Liver (tissue), 9 donors: Measurements from ENCODE around the gene NUDT21. TPM values are rescaled to one million over a fixed set of nuclear protein-coding genes. Genes with fewer than 3 reads are reported as not detected.

ENCODE experiments used
- DNase-seq: peaks from one replicate; pipeline ENCODE4 v3.0.0-alpha.2; 2017; ENCODE audit warnings: low spot score
- H3K27ac ChIP-seq, 2 donors: one replicate each; pipeline ENCODE4 v1.7.0; 2013; ENCODE audit warnings: inconsistent platforms in 2 of 2, low read length in 2 of 2, control low read depth in 1 of 2, low read depth in 1 of 2, mild to moderate bottlenecking in 1 of 2
- H3K27me3 ChIP-seq, 4 donors: one replicate each; pipeline versions ENCODE4 v1.6.1 to v1.7.0; 2013; ENCODE audit warnings: low read length in 3 of 4, inconsistent platforms in 1 of 4, mild to moderate bottlenecking in 1 of 4, moderate library complexity in 1 of 4; ENCODE audit not compliant: control insufficient read depth in 4 of 4, insufficient read depth in 4 of 4
- H3K36me3 ChIP-seq, 4 donors: one replicate each; pipeline versions ENCODE4 v1.6.1 to v1.7.0; 2013; ENCODE audit warnings: low read length in 3 of 4, mild to moderate bottlenecking in 3 of 4, low read depth in 1 of 4, moderate library complexity in 1 of 4; ENCODE audit not compliant: control insufficient read depth in 4 of 4, insufficient read depth in 3 of 4
- H3K4me1 ChIP-seq, 4 donors: one replicate each; pipeline versions ENCODE4 v1.6.1 to v1.7.0; 2013; ENCODE audit warnings: low read length in 3 of 4, mild to moderate bottlenecking in 3 of 4, moderate library complexity in 1 of 4; ENCODE audit not compliant: control insufficient read depth in 4 of 4, insufficient read depth in 4 of 4
- H3K4me3 ChIP-seq, 3 donors: one replicate each; pipeline versions ENCODE4 v1.6.1 to v1.7.0; 2013; ENCODE audit warnings: low read length in 3 of 3, control low read depth in 1 of 3, low read depth in 1 of 3, mild to moderate bottlenecking in 1 of 3
- H3K9ac ChIP-seq, 2 donors: one replicate each; pipeline ENCODE4 v1.7.0; 2013; ENCODE audit warnings: low read length in 2 of 2, mild to moderate bottlenecking in 2 of 2, moderate library complexity in 2 of 2, control low read depth in 1 of 2, low read depth in 1 of 2
- H3K9me3 ChIP-seq, 4 donors: one replicate each; pipeline versions ENCODE4 v1.6.1 to v1.7.0; 2013; ENCODE audit warnings: low read length in 3 of 4; ENCODE audit not compliant: control insufficient read depth in 4 of 4
- EGR1 ChIP-seq, 2 donors: IDR thresholded peaks; 2 replicates each; pipeline ENCODE4 v1.6.1; 2016 to 2018; ENCODE audit warnings: antibody characterized with exemption in 2 of 2, low read depth in 2 of 2
- FOXA2 ChIP-seq: IDR thresholded peaks from 2 replicates; pipeline ENCODE4 v1.6.1; 2016; ENCODE audit warnings: antibody characterized with exemption
- GABPA ChIP-seq, 2 donors: IDR thresholded peaks in 1 of 2; conservative IDR thresholded peaks in 1 of 2; 2 replicates each; pipeline ENCODE4 v1.6.1; 2016; ENCODE audit warnings: antibody characterized with exemption in 2 of 2, mild to moderate bottlenecking in 1 of 2, moderate library complexity in 1 of 2
- HNF4A ChIP-seq, 2 donors: conservative IDR thresholded peaks; 2 replicates each; pipeline ENCODE4 v1.6.1; 2016; ENCODE audit warnings: antibody characterized with exemption in 2 of 2, mild to moderate bottlenecking in 2 of 2
- JUND ChIP-seq, 2 donors: IDR thresholded peaks; 2 replicates each; pipeline ENCODE4 v1.6.1; 2016; ENCODE audit warnings: antibody characterized with exemption in 2 of 2
- NR2F2 ChIP-seq: IDR thresholded peaks from 2 replicates; pipeline ENCODE4 v1.6.1; 2016; ENCODE audit warnings: antibody characterized with exemption
- RAD21 ChIP-seq, 2 donors: IDR thresholded peaks; 2 replicates each; pipeline ENCODE4 v1.6.1; 2016; ENCODE audit warnings: antibody characterized with exemption in 2 of 2, mild to moderate bottlenecking in 2 of 2
- SP1 ChIP-seq: IDR thresholded peaks from 2 replicates; pipeline ENCODE4 v1.6.1; 2018; ENCODE audit warnings: antibody characterized with exemption, mild to moderate bottlenecking
- TAF1 ChIP-seq: conservative IDR thresholded peaks from 2 replicates; pipeline ENCODE4 v1.6.1; 2016; ENCODE audit warnings: antibody characterized with exemption, mild to moderate bottlenecking
- WGBS: extraction: QIAGEN DNeasy Blood & Tissue Kit; methylation state at CpG from one replicate; pipeline ENCODE4 v1.1.7; 2013; 5-methylcytosine and 5-hydroxymethylcytosine counted together
- polyA plus RNA-seq, 2 donors: library from polyadenylated mRNA; stranded (reverse) in 1 of 2; unstranded in 1 of 2; fragments of 200-250 nt in 1 of 2; fragments of >200 nt in 1 of 2; fragmentation: Nextera tagmentation in 1 of 2; extraction: Ambion mirVana in 1 of 2; gene quantifications; one replicate each; pipeline versions ENCODE4 v1.2.1 to v1.2.3, GENCODE V29; 2013 to 2015
- total RNA-seq, 2 donors: library from RNA; depleted of rRNA; stranded (reverse); fragments of >200 nt; gene quantifications; one replicate each; pipeline ENCODE4 v1.2.3, GENCODE V29; 2014
- TF ChIP-seq, protein P1 (sequence below): fragments of 150-350 bp; IDR thresholded peaks from 2 replicates; pipeline ENCODE4 v1.5.1; 2017; ENCODE audit warnings: improper control_type of control experiment, low read depth, low read length; ENCODE audit not compliant: missing input control
- TF ChIP-seq, protein P2 (sequence below): IDR thresholded peaks from 2 replicates; pipeline ENCODE4 v1.6.1; 2016; ENCODE audit warnings: antibody characterized with exemption, mild to moderate bottlenecking
- TF ChIP-seq, protein P3 (sequence below): IDR thresholded peaks from 2 replicates; pipeline ENCODE4 v1.6.1; 2016; ENCODE audit warnings: antibody characterized with exemption
- donor health status: healthy.
- donor health status: healthy.
- donor health status: healthy.
- donor health status: healthy.
- donor health status: healthy.

Gene NUDT21
- total and polyA plus RNA-seq, 4 donors = 19.3 to 43.9 (median 27.2) TPM

DNA sequence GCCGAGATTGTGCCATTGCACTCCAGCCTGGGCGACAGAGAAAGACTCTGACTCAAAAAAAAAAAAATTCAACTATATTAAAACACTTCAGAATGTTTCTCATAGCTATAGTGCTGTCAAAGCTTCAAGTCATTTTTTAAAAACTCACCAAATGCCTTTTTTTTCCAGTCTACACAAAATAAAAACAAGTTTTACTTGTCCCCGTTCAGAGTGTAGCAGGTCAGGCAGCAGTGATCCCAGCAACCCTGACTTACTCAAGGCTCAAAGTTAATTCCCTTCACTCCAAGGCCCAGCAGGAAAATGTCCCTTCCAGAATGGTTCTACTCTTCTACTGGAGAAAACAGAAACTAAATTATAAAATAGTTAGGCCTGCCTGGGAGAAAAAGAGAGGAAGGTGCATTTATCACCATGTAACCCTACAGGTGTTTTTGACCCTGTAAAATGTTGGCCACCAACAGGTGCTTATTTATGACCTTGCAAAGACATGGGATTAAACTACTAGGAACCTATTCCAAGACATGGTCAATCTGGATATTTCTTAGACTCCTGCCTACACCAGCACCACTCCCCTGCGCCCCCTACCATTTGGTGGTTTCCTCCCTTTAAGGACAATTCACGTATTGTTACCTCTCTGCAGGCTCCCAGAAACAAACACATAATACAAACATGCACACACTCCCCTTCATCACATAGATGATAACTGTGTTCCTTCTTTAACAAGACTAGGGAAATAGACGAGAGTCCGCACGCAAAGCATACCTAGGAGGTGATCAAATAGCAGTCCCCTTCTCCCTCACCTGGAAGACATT, 31.2 kb downstream of the NUDT21 start (continued):
- TF ChIP-seq, protein P1, sequence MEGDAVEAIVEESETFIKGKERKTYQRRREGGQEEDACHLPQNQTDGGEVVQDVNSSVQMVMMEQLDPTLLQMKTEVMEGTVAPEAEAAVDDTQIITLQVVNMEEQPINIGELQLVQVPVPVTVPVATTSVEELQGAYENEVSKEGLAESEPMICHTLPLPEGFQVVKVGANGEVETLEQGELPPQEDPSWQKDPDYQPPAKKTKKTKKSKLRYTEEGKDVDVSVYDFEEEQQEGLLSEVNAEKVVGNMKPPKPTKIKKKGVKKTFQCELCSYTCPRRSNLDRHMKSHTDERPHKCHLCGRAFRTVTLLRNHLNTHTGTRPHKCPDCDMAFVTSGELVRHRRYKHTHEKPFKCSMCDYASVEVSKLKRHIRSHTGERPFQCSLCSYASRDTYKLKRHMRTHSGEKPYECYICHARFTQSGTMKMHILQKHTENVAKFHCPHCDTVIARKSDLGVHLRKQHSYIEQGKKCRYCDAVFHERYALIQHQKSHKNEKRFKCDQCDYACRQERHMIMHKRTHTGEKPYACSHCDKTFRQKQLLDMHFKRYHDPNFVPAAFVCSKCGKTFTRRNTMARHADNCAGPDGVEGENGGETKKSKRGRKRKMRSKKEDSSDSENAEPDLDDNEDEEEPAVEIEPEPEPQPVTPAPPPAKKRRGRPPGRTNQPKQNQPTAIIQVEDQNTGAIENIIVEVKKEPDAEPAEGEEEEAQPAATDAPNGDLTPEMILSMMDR = no peak
- no peak for TF ChIP-seq NR2F2

DNA sequence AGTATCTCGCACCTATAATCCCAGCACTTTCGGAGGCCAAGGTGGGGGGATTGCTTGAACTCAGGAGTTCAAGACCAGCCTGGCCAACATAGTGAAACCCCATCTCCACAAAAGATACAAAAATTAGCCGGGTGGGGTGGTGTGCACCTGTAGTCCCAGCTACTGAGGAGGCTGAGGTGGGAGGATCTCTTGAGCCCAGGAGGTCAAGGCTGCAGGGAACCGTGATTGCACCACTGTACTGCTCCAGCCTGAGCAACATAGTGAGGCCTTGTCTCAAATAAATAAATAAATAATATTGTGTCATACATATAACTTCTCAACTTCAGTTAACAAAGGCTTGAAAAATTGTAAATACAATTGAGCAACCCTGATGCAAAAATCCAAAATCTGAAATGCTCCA, 34.0 kb downstream of the NUDT21 start:
- 94% methylated on average over 4 of the region's 4 CpGs for WGBS
- Histone ChIP-seq H3K9ac (no peak overlapping the region), H3K27ac (no peak overlapping the region), H3K9me3 (no peaks in the 10 kb centered on the region), H3K4me1 (peaks cover 0 to 11% (median 6%) of the 10 kb centered on the region in 4 donors), H3K27me3 (no peaks in the 10 kb centered on the region), H3K4me3 (no peak overlapping the region), H3K36me3 (peaks cover 2 to 5% (median 3%) of the 10 kb centered on the region in 4 donors)
- DNase-seq = no peak
- TF ChIP-seq SP1 (no peak), JUND (IDR thresholded peaks at IDR 0.05) (no peak), GABPA (IDR thresholded peaks at IDR 0.05 in 1 of 2, conservative IDR thresholded peaks at IDR 0.05 in 1 of 2) (no peak), RAD21 (IDR thresholded peaks at IDR 0.05) (no peak), TAF1 (no peak), HNF4A (conservative IDR thresholded peaks at IDR 0.05) (no peak)
- TF ChIP-seq, protein P2, sequence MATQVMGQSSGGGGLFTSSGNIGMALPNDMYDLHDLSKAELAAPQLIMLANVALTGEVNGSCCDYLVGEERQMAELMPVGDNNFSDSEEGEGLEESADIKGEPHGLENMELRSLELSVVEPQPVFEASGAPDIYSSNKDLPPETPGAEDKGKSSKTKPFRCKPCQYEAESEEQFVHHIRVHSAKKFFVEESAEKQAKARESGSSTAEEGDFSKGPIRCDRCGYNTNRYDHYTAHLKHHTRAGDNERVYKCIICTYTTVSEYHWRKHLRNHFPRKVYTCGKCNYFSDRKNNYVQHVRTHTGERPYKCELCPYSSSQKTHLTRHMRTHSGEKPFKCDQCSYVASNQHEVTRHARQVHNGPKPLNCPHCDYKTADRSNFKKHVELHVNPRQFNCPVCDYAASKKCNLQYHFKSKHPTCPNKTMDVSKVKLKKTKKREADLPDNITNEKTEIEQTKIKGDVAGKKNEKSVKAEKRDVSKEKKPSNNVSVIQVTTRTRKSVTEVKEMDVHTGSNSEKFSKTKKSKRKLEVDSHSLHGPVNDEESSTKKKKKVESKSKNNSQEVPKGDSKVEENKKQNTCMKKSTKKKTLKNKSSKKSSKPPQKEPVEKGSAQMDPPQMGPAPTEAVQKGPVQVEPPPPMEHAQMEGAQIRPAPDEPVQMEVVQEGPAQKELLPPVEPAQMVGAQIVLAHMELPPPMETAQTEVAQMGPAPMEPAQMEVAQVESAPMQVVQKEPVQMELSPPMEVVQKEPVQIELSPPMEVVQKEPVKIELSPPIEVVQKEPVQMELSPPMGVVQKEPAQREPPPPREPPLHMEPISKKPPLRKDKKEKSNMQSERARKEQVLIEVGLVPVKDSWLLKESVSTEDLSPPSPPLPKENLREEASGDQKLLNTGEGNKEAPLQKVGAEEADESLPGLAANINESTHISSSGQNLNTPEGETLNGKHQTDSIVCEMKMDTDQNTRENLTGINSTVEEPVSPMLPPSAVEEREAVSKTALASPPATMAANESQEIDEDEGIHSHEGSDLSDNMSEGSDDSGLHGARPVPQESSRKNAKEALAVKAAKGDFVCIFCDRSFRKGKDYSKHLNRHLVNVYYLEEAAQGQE = no peak
- TF ChIP-seq, protein P3, sequence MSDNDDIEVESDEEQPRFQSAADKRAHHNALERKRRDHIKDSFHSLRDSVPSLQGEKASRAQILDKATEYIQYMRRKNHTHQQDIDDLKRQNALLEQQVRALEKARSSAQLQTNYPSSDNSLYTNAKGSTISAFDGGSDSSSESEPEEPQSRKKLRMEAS = no peak

DNA sequence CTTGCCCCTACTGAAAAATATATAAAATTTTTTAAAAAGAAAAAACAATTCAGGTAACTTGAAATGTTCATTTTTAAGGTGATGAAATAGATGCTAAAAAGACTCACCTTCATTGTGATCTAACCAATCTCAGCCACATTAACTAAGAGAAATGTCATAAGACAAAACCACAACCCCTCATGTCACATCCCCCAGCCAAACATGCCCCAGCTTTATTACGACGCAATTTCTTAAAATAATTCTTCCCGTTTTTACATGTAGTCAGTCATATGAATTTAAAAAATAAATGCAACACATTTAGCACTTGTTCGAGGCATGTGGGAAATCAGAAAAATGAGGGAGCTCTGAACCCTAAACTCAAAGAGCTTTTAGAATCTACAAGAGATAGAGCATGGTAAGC, 35.3 kb downstream of the NUDT21 start:
- Histone ChIP-seq H3K4me3 (no peak overlapping the region), H3K27me3 (no peaks in the 10 kb centered on the region), H3K4me1 (peaks cover 0 to 15% (median 5%) of the 10 kb centered on the region in 4 donors), H3K9ac (no peak overlapping the region), H3K9me3 (no peaks in the 10 kb centered on the region), H3K36me3 (peaks cover 2 to 12% (median 9%) of the 10 kb centered on the region in 4 donors), H3K27ac (no peak overlapping the region)
- TF ChIP-seq TAF1 (no peak), RAD21 (IDR thresholded peaks at IDR 0.05) (no peak), EGR1 (IDR thresholded peaks at IDR 0.05; ENCODE audit: low read depth in 2 of 2) (no peak), GABPA (IDR thresholded peaks at IDR 0.05 in 1 of 2, conservative IDR thresholded peaks at IDR 0.05 in 1 of 2) (no peak), JUND (IDR thresholded peaks at IDR 0.05) (no peak), FOXA2 (no peak), NR2F2 (no peak)
- TF ChIP-seq, protein P2 = no peak
- TF ChIP-seq, protein P1 = no peak
- DNase-seq = no peak
- WGBS = 83% methylated on average over 4 of the region's 4 CpGs
